Measurements from ENCODE around the gene ZYG11B.
"Not testable (repeated sequence)": the region's sequence is repeated elsewhere in the genome, so short reads cannot be mapped to it uniquely, and the experiment has no call there.

ZYG11B gene

GRCh38 chr1:52726265-52727113 lies at the start of gene ZYG11B:
Gene ZYG11B, plus strand, starts transcription at chr1:52726453. Its CDS starts 201 bp downstream, at chr1:52726654.
- DNase-seq, result peak; percentile 77 to 86 (median 80)

- no peak for DNase-seq
Observed at GRCh38 chr1:52677076-52677806, 49.0 kb upstream of the ZYG11B start.

DNA sequence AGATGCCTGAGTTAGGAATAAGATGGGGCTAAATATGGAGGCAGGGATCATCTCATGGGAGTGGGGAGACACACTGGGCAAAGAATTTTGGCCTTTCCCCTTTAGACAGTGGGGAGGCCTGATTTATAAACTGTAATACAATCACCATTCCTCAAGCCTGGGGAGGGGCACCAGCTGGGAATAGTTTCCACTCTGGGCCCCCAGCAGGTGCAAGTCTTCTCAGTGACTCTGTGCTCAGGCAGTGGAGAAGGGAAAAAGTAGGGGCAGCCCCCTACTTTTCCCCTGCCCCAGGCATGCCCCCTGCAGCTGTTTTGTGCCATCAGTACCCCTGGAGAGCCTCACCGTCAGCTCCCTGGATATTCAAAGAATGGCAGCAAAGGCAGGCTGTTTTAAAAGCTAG lies 47.2 kb upstream of the ZYG11B start:
- no peak for DNase-seq

GRCh38 chr1:52679498-52679897 lies 46.8 kb upstream of the ZYG11B start:
- no peak for DNase-seq

- no peak for DNase-seq
Observed at GRCh38 chr1:52680353-52680752, 45.9 kb upstream of the ZYG11B start.

DNA sequence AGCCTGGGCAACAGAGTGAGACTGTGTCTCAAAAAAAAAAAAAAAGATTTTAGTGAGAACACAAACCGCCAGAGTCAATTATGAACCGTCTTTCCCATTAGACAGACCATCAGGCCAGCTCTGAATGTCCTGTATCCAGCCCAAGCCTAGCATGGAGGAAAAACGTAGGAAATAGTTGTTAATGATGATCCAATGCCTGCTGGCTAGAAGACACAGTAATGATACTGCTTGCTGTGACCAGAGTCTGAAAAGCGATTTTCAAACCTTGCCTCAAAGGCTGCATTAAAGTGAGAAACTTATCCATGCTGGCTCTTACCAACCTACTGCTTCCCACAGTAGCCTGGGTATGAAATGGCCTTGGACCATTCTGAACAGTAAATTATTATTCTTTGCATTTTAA lies 45.1 kb upstream of the ZYG11B start:
- no peak for DNase-seq

- no peak for DNase-seq
Observed at GRCh38 chr1:52683367-52683940, 42.8 kb upstream of the ZYG11B start.

- DNase-seq, result no peak
Observed at GRCh38 chr1:52684545-52684944, 41.7 kb upstream of the ZYG11B start.

DNA sequence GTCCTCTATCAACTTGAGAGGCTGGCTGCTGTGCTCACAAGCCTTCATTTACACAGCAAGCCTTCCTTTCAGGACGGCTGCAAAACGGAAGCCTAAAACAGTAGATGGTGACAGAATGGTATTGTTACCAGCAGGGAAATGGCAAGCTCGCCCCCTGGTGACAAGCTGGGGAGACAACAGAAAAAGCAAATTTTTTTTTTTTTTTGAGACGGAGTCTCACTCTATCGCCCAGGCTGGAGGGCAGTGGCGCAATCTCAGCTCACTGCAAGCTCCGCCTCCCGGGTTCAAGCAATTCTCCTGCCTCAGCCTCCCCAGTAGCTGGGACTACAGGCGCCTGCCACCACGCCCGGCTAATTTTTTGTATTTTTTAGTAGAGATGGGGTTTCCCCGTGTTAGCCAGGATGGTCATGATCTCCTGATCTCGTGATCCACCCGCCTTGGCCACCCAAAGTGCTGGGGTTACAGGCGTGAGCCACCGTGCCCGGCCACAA lies 39.9 kb upstream of the ZYG11B start:
- peak; percentile 38 to 67 (median 56) for DNase-seq

- no peak for DNase-seq
Observed at GRCh38 chr1:52686830-52687229, 39.4 kb upstream of the ZYG11B start.

- DNase-seq, result no peak
Observed at GRCh38 chr1:52691821-52692220, 34.4 kb upstream of the ZYG11B start.

GRCh38 chr1:52692697-52693096 lies 33.6 kb upstream of the ZYG11B start:
- no peak for DNase-seq

GRCh38 chr1:52693351-52693750 lies 32.9 kb upstream of the ZYG11B start:
- not testable (repeated sequence) for DNase-seq

GRCh38 chr1:52693843-52694242 lies 32.4 kb upstream of the ZYG11B start:
- DNase-seq, result no peak

- DNase-seq, result no peak
Observed at GRCh38 chr1:52695627-52696026, 30.6 kb upstream of the ZYG11B start.

- DNase-seq, result peak; percentile 13 to 55 (median 24)
Observed at GRCh38 chr1:52697795-52698674, 28.2 kb upstream of the ZYG11B start, which contains the start of gene COA7. Gene COA7, minus strand, starts transcription at chr1:52698347. Its CDS starts 21 bp downstream, at chr1:52698326.

DNA sequence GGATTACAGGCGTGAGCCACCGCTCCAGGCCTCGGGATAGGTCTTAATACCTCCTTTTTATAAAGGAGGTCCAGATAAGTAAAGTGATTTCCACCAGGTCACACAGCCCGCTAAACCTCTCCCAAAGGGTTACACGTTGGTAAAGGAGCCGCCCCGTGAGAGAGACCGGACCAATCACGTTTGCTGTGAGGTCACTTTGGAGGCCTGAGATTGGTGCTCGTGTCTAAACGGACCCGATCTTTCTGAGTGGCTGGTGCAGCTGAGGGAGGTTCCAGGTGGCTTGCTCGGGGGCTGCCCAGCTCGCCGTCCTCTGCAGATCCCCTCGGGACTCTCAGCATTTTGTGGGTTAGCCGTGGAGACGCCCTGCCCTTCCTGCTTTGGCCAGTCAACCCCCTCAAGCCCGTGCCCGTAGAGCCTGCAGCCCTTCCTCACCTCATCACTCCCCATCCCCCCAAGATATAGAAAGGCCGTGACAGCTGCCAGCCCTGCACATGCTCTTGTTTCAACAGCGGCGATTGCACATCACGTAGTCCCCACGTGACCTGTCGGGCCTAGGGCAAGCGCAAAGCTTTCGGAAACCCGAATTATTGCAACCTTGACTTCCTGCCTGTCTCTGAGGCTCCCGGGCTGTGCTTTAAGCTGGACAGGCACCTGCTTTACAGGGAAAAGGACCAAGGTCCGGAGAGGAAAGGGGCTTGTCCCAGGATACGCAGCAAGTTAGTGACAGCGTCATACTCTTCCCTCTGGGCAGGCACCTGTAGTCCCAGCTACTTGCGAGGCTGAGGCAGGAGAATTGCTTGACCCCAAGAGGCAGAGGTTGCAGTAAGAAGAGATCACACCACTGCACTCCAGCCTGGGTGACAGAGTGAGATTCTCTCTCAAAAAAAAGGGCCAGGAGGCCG lies 23.1 kb upstream of the ZYG11B start:
- DNase-seq, result peak; percentile 54 to 70 (median 60)

DNA sequence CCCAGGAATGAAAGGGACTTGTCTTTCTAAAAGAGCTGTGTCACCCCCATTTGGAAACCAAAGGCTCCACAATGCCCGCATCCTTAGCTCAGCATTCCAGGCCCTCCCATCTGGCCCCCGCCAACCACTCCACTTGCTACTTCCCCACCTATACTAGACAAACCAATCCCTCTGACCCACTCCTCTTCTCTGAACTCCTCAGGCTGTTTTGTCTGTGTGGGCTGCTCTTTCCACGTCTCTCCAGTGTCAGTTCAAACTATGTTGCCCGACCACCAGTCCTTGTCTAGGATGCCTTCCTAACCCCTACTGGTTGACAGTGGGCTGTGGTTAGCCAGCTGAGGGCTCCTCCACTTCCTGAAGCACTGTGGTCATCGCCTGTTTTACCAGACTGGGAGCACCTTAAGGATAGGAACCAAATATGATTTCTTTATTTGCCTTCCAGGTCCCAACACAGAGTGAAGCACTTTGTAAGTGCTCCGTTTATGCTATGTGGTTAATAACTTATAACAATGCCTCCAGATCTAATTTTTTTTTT lies 20.1 kb upstream of the ZYG11B start:
- DNase-seq, result no peak

- no peak for DNase-seq
Observed at GRCh38 chr1:52706941-52707926, 19.0 kb upstream of the ZYG11B start.

Data from activated CD4-positive, CD25-positive, alpha-beta regulatory T cell (primary cell).